GM18507 (cell line): ENCODE measurements around the gene CACNB2.
"Not testable (repeated sequence)": the region's sequence is repeated elsewhere in the genome, so short reads cannot be mapped to it uniquely, and the experiment has no call there.

Source experiments
- DNase-seq: peaks from one replicate; pipeline ENCODE4 v3.0.0; 2011; ENCODE audit warnings: low read depth; ENCODE audit not compliant: insufficient read length; ENCODE audit errors: extremely low spot score
- FAIRE-seq: peaks from 2 replicates; lab custom pipeline; 2011; peaks lifted over from hg19 to GRCh38; lab: Jason Lieb, UNC

CACNB2 gene

GRCh38 chr10:18142151-18142550 is 1.9 kb downstream of the CACNB2 start:
- no peak for FAIRE-seq
- no peak for DNase-seq

- FAIRE-seq (no peak), DNase-seq (no peak)
Observed at GRCh38 chr10:18144396-18144795, 4.2 kb downstream of the CACNB2 start.

GRCh38 chr10:18144928-18145327 is 4.7 kb downstream of the CACNB2 start:
- no peak for DNase-seq
- no peak for FAIRE-seq

GRCh38 chr10:18145652-18146051 is 5.4 kb downstream of the CACNB2 start:
- no peak for DNase-seq

GRCh38 chr10:18149196-18149800 is 9.1 kb downstream of the CACNB2 start:
- no peak for DNase-seq
- no peak for FAIRE-seq

More at GRCh38 chr10:18145652-18146051, 5.4 kb downstream of the CACNB2 start:
- no peak for FAIRE-seq

GRCh38 chr10:18151356-18151890 is 11.2 kb downstream of the CACNB2 start:
- DNase-seq: no peak
- FAIRE-seq: no peak

- FAIRE-seq, DNase-seq: not testable (repeated sequence)
Observed at GRCh38 chr10:18153381-18153780, 13.2 kb downstream of the CACNB2 start.

- DNase-seq (no peak), FAIRE-seq (no peak)
Observed at GRCh38 chr10:18155321-18155720, 15.1 kb downstream of the CACNB2 start.

GRCh38 chr10:18156797-18157196 is 16.6 kb downstream of the CACNB2 start:
- FAIRE-seq, DNase-seq: not testable (repeated sequence)

- DNase-seq: no peak
- no peak for FAIRE-seq
Observed at GRCh38 chr10:18157881-18158280, 17.7 kb downstream of the CACNB2 start.

GRCh38 chr10:18158773-18159265 is 18.6 kb downstream of the CACNB2 start:
- FAIRE-seq: no peak
- no peak for DNase-seq

GRCh38 chr10:18159557-18159956 is 19.3 kb downstream of the CACNB2 start:
- DNase-seq: no peak
- FAIRE-seq: no peak

- FAIRE-seq (no peak), DNase-seq (no peak)
Observed at GRCh38 chr10:18162021-18162627, 21.9 kb downstream of the CACNB2 start.

- FAIRE-seq (no peak), DNase-seq (no peak)
Observed at GRCh38 chr10:18164093-18164492, 23.9 kb downstream of the CACNB2 start.

GRCh38 chr10:18164748-18165361 is 24.6 kb downstream of the CACNB2 start:
- FAIRE-seq: no peak
- no peak for DNase-seq

GRCh38 chr10:18178854-18179483 is 38.7 kb downstream of the CACNB2 start:
- DNase-seq (no peak), FAIRE-seq (no peak)

GRCh38 chr10:18179891-18180290 is 39.7 kb downstream of the CACNB2 start:
- DNase-seq (no peak), FAIRE-seq (no peak)

GRCh38 chr10:18181382-18181781 is 41.2 kb downstream of the CACNB2 start:
- FAIRE-seq, DNase-seq: not testable (repeated sequence)

GRCh38 chr10:18185621-18186020 is 45.4 kb downstream of the CACNB2 start:
- no peak for FAIRE-seq
- no peak for DNase-seq

GRCh38 chr10:18190840-18191239 is 50.6 kb downstream of the CACNB2 start:
- no peak for FAIRE-seq

More at GRCh38 chr10:18190840-18191239, 50.6 kb downstream of the CACNB2 start:
- DNase-seq: no peak
